Motor neuron (in vitro differentiated cells): ENCODE measurements around the gene SLC48A1. TPM values are rescaled to one million over a fixed set of nuclear protein-coding genes. Genes with fewer than 3 reads are reported as not detected.
A peak's percentile ranks its signal among the peaks of the same experiment; 100 is the strongest.

Source experiments
- ATAC-seq, 8 experiments: fragments of 200-7000 bp; cut with Tn5 transposase; replicated peaks in 6 of 8; 2 replicates each; pipeline ENCODE4 v1.8.0; 2021; ENCODE audit warnings: mild to moderate bottlenecking in 8 of 8, moderate library complexity in 8 of 8
- H3K27ac ChIP-seq, 2 donors: fragments of 250-450 bp; sonication (Bioruptor Pico); 2 replicates each; pipeline ENCODE4 v1.9.0; 2021; ENCODE audit warnings: antibody characterized with exemption in 2 of 2, mild to moderate bottlenecking in 2 of 2, moderate library complexity in 1 of 2
- H3K4me1 ChIP-seq, 2 donors: fragments of 250-450 bp; sonication (Bioruptor Pico); replicated peaks in 1 of 2; 2 replicates each; pipeline ENCODE4 v1.6.1; 2021; ENCODE audit warnings: antibody characterized with exemption in 2 of 2, mild to moderate bottlenecking in 2 of 2, moderate library complexity in 1 of 2
- H3K4me3 ChIP-seq, 5 donors: fragments of 250-450 bp; sonication (Bioruptor Pico); 2 replicates each; pipeline ENCODE4 v1.9.0; 2021; ENCODE audit warnings: antibody characterized with exemption in 5 of 5, mild to moderate bottlenecking in 5 of 5, moderate library complexity in 4 of 5
- WGBS, 10 experiments: fragments of 450-650 bp; shearing (Covaris generic); methylation state at CpG; one replicate each; pipeline ENCODE4 v1.0.0; 2022; 5-methylcytosine and 5-hydroxymethylcytosine counted together
- in situ Hi-C, 9 experiments: fragments of 400-800 bp; cut with MboI; loops; one replicate each; pipeline ENCODE4 v1.15.0; 2021; ENCODE audit warnings: low sequenced_read_pairs in 9 of 9, low pct_unique_long_range_greater_than_20kb in 2 of 9; ENCODE audit not compliant: unreplicated experiment in 9 of 9
- total RNA-seq, 8 experiments: library from RNA; unstranded; fragments of 300-600 nt; gene quantifications; 2 replicates each; pipeline versions ENCODE4 v1.2.3 to v1.2.4, GENCODE V29; 2022

Gene SLC48A1
- total RNA-seq, 8 experiments from 2014 or later: 6.9 to 25.0 (median 10.6) TPM

DNA sequence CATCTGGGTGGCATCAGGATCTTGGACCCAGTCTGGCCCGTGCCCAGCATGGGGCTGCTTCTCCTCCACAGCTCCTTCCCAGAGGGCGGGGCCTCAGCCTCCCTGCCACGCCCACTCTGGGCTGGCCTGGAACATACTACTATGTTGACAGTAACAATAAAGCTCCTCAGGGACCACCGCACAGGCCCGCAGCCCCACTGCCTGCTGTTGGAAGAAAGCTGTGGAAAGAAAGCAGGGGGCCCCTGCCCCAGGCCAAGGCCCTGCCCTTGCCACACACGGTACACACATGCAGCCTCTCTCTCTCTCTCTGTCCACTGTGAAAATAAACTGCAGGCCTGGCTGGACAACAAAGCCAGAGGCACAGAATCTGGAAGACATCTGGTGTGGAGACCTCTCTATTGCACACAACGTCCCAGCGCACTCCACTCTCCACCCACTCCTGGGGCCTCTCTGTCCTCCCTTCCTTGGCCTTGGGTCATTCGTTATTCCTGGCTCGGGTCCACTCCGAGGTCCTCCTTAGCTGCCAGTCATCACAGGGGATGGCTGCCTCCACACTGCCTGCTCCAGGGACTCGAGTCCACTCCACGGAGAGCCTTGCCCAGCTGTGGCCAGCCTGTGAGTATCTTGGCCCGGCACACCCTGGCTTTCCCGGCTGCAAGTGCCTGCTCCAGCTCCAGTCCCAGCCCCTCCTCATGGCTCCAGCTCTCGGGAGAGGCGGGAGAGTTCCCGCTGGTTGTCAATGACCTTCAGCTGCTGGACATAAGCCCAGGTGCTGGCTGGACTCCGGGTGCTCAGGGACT is 36.0 kb upstream of the SLC48A1 start:
- Histone ChIP-seq H3K4me1 (peaks cover 30 to 46% of the 10 kb centered on the region in 2 donors), H3K27ac (peak overlapping the region; percentile 11 to 13), H3K4me3 (no peak overlapping the region)
- WGBS, 10 experiments: 0 to 82% (median 55%) methylated on average over 1 to 8 of the region's 19 CpGs; no CpG with 5 or more reads in 2 of the 10 experiments
- ATAC-seq: peak; percentile 39 to 84 (median 63)
- in situ Hi-C loops: loop anchor here in 1 of 9 experiments (25.0 kb wide), 1 partner anchor 250 kb away; no protein-coding TSS in a partner anchor

DNA sequence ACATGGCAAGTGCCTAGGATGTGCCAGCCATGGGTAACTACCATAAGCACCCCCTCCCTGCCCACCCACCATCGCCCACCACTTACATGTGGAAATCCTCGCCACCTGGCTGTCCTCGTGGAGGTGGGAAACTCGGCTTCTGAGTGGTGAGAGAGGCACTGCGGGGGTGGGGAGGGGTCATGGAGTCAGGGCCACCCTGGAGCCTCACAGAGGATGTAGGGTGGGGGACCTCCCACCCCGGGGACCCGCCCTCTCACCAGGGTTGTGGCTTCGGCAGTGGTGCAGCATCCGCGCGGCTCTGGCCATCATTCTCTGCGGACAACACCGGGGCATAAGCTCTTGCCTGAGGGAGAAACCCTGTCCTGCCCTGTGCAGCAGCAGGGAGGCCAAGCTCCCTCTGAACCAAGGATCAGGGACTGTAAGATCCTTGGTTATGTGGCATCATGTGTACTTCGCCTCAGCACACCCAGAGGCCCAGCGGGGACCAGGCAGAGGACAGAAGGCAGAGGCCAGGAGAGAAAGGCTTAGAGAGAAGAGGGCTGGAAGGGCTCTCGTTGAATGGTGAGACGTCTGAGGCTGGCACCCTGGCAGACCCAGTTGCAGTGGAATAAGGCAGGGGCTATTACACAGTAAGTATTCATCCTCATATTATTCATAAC is 35.0 kb upstream of the SLC48A1 start:
- Histone ChIP-seq H3K4me1 (peaks cover 30 to 46% of the 10 kb centered on the region in 2 donors), H3K27ac (peak overlapping the region in 1 of 2 donors; percentile 13), H3K4me3 (no peak overlapping the region)
- ATAC-seq: no peak
- no CpG with 5 or more reads among the region's 17 CpGs for WGBS, 10 experiments
- in situ Hi-C loops: loop anchor here in 1 of 9 experiments (25.0 kb wide), 1 partner anchor 249 kb away; no protein-coding TSS in a partner anchor

DNA sequence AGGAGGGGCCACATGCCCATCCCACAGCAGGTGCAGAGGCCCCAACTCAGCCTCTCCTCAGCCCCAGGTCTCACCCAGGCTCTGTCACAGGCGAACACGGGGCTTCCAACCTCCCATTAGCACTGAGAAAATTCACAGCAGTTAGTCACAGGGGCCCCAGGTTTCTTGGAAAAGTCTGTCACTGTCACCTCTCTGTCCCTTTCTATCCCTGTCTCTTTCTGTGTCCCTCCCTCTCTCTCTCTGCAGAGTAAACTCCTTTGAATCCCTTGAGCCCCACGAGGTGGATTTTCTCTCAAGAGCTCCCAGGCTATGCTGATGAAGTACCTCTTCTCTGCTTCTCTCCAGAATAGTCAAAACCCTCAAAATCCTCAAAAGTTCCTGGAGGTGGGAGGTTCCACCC is 33.7 kb upstream of the SLC48A1 start:
- Histone ChIP-seq H3K4me1 (peaks cover 30 to 46% of the 10 kb centered on the region in 2 donors), H3K27ac (no peak overlapping the region), H3K4me3 (no peak overlapping the region)
- in situ Hi-C loops: loop anchor here in 1 of 9 experiments (25.0 kb wide), 1 partner anchor 248 kb away; no protein-coding TSS in a partner anchor
- no peak for ATAC-seq
- 20 to 83% (median 63%) methylated on average over 1 to 3 of the region's 3 CpGs; no CpG with 5 or more reads in 4 of the 10 experiments for WGBS, 10 experiments

DNA sequence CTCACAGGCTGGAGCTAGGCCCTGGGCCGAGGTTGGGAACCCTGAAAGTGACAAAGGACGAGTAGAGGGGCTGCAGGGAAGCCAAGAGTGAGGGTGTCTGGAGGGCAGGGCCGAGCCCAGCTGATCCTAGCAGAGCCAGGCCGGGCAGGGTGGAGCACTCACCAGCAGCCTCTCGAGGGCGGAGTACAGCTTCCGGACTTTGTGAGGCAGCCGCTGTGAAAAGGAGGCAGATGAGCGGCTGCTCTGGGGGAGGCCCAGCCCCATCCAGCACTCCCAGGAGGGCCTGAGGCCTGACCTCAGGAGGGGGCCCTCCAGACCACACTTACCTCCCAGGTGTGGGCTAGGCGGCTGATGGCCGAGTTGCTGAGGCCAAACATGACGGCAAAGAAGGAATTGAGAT is 33.1 kb upstream of the SLC48A1 start:
- Histone ChIP-seq H3K27ac (no peak overlapping the region), H3K4me1 (peaks cover 23 to 39% of the 10 kb centered on the region in 2 donors), H3K4me3 (no peak overlapping the region)
- 10 to 90% (median 52%) methylated on average over 1 to 7 of the region's 12 CpGs; no CpG with 5 or more reads in 5 of the 10 experiments for WGBS, 10 experiments
- ATAC-seq: peak in 3 of 8 experiments; percentile 10 to 25 (median 14)
- in situ Hi-C loops: loop anchor here in 1 of 9 experiments (25.0 kb wide), 1 partner anchor 247 kb away; no protein-coding TSS in a partner anchor

DNA sequence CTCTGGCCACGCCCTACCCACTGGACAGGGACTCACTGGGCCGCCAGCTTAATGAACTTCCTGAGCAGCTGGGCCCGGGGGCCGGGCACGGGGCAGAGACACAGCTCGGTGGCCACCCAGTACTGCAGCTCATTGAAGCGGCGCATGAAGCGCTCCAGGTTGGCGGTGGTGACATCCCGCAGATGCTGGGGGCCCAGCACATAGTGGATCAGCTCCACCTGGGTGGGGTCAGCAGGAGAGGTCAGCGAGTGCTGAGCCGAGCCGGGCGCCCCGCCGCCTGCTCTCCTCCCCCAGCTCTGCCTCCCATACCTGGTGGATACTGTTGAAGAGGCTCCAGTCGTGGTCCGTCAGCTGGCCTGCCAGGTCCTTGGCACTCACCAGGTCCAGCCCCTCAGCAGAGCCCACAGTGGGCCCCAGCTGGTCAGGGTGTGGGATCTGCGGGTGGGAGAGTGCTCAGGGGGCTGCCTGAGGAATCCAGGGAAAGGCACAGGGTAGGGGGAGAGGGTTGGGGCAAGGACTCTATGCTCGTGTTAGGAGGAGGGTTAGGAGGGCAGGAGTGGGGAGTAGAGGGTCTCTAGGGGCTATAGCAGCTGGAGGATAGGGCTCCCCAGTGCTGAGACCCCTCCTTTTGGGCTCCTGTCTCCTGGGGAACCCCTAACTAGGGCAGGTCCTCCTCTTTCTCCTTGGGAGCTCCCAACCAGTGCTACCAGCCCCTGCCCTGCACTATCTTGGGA is 32.3 kb upstream of the SLC48A1 start:
- no peak overlapping the region for H3K4me3 ChIP-seq
- ATAC-seq: peak in 3 of 8 experiments; percentile 0 to 2 (median 1)
- in situ Hi-C loops: loop anchor here in 1 of 9 experiments (25.0 kb wide), 1 partner anchor 247 kb away; no protein-coding TSS in a partner anchor
- H3K4me1 ChIP-seq: peaks cover 16 to 31% of the 10 kb centered on the region in 2 donors
- WGBS, 10 experiments: 60 to 80% methylated on average over 1 to 2 of the region's 21 CpGs; no CpG with 5 or more reads in 8 of the 10 experiments
- H3K27ac ChIP-seq: peak overlapping the region in 1 of 2 donors; percentile 28

DNA sequence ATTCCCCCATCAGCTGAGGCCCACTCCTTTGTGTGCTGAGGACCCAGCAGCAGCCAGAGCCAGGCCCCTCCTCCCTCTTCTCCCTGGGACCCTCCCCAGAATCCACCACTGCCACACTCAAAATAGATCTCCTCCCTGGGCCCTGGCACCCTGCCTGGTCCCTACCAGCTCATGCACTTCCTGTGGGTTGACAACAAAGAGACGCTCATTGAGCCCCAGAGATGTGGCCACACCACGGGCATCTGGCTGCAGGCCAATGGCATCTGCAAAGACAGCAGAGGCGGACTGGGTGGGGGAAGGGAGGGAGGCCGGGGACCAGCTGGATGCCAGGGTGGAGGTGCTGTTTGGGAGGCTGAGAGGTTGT is 31.7 kb upstream of the SLC48A1 start:
- Histone ChIP-seq H3K4me3 (no peak overlapping the region), H3K27ac (peak overlapping the region in 1 of 2 donors; percentile 28), H3K4me1 (peaks cover 16 to 27% of the 10 kb centered on the region in 2 donors)
- in situ Hi-C loops: loop anchor here in 1 of 9 experiments (25.0 kb wide), 1 partner anchor 246 kb away; no protein-coding TSS in a partner anchor
- peak in 5 of 8 experiments; percentile 31 to 81 (median 66) for ATAC-seq
- 50% methylated on average over 1 of the region's 4 CpGs; no CpG with 5 or more reads in 9 of the 10 experiments for WGBS, 10 experiments

DNA sequence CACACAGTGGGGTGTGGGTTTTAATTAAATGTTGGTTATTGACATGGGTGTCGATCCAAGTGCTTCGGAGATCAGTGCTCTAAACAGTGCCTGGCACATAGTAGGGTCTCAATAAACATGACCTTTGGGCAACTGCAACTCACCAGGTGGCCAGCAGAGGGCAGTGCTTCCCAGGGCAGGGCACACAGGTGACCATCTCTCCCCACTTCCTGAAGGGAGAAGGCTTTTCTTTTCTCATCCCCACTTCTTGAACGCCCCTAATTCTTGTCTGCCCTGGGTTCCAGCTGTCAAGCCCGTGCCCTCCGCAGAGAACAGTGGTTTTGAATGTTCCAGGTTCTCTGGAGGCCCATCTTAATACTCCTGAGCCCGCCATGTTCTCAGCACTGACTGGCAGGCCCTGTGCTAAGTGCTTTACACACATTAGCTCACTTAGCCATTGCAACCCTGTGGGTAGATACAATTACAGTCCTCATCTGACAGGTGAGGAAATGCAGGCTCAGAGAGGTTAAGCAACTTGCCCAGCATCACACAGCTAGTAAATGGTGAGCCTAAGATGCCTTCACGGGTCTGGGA is 30.7 kb upstream of the SLC48A1 start:
- in situ Hi-C loops: loop anchor here in 1 of 9 experiments (25.0 kb wide), 1 partner anchor 245 kb away; no protein-coding TSS in a partner anchor
- ATAC-seq: peak in 1 of 8 experiments; percentile 21
- no peak overlapping the region for H3K4me3 ChIP-seq
- 0 to 96% (median 68%) methylated on average over 1 to 5 of the region's 7 CpGs; no CpG with 5 or more reads in 2 of the 10 experiments for WGBS, 10 experiments
- H3K4me1 ChIP-seq: peaks cover 7 to 17% of the 10 kb centered on the region in 2 donors
- no peak overlapping the region for H3K27ac ChIP-seq

DNA sequence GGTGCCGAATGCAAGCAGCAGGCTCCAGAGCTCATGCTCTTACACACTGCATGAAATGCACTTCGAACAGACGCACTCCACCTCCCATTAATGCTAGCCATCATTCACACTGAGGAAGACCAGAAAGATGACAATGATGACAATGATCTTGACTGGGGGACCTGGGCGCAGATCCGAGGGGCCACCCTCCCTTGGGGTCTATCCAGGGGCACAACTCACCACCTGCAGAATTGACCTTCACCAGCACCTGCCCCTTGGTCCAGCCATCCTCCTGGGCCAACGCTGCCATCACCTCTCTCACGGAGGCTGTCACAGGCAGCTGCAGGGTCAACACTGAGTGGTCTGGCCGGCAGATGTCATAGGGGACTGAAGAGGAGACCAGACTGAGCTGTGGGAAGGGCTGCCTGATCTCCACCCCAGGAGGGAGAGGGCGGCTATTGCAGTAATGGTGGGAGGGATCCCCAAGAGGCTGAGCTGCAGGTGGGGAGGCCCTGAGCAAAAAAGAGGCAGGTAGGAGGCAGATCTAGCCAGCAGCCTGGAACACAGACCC is 29.7 kb upstream of the SLC48A1 start:
- H3K27ac ChIP-seq: no peak overlapping the region
- ATAC-seq: no peak
- H3K4me1 ChIP-seq: peaks cover 4 to 13% of the 10 kb centered on the region in 2 donors
- in situ Hi-C loops: loop anchor here in 1 of 9 experiments (25.0 kb wide), 1 partner anchor 244 kb away; no protein-coding TSS in a partner anchor
- no peak overlapping the region for H3K4me3 ChIP-seq
- WGBS, 10 experiments: 58 to 100% (median 87%) methylated on average over 2 to 6 of the region's 9 CpGs; no CpG with 5 or more reads in 5 of the 10 experiments

DNA sequence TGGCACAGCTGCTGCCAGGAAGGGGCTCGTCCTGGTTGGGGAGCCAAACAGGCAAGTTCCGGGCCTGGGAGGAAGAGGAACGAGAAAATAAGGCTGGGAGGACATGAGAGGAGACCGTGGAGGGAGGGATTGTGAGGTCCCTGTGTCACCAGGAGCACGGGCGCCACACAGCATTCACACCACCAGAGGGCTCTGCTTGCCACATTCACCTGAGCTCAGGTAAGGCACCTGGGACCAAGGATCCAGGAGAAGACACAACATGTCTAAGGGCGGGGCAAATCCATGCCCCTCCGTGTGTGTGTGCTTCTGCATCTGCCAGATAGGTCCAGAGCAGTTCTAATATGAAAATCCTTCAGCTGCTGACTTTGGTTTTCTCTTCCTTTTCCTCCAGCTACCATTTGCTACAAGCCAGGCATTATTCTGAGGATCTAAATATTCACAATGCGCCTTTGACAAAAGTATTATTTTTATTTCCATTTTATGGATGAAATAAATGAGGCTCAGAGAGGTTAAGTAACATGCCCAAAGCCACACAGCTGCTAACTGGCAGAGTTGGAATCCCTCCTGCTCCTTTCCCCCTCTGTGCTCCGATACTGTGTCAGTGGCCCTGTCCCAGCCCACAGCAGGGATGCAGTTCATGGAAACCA is 28.9 kb upstream of the SLC48A1 start:
- ATAC-seq: no peak
- no peak overlapping the region for H3K4me3 ChIP-seq
- no peak overlapping the region for H3K27ac ChIP-seq
- peaks cover 4 to 13% of the 10 kb centered on the region in 2 donors for H3K4me1 ChIP-seq
- 36 to 60% (median 51%) methylated on average over 1 to 8 of the region's 10 CpGs; no CpG with 5 or more reads in 4 of the 10 experiments for WGBS, 10 experiments
- in situ Hi-C loops: loop anchor here in 1 of 9 experiments (25.0 kb wide), 1 partner anchor 243 kb away; no protein-coding TSS in a partner anchor

DNA sequence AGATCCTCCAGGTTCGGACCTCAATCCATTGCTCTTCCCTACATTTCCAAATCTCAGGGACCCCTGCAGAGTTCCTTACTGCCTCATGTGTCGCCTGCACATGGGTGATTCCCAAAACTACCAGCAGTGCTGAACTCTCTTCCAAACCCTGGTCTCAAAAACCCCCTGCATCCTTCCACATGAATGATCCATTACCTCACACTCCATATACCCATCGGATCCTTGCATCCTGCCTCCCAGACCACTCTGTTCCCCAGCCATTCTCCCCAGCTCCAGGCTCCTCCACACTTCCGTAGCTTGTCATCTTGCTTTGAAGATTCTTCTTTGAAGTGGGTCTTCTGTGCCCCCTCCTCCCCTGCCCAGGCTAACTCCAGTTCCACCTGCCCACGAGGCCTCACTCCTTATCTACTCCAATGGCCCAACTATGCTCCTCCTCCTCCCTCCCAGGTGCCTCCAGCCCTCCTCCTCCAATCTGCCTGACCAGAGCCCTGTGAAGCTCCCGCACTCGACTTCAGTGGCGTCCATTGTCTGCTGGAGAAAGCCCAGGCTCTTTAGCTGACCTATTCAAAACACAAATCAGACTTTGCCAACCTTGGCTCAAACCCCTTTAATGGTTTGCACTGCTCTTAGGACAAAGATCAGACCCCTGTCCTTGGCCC is 28.1 kb upstream of the SLC48A1 start:
- Histone ChIP-seq H3K4me1 (peaks cover 4 to 13% of the 10 kb centered on the region in 2 donors), H3K27ac (no peak overlapping the region), H3K4me3 (no peak overlapping the region)
- 33 to 100% (median 73%) methylated on average over 1 to 5 of the region's 8 CpGs; no CpG with 5 or more reads in 2 of the 10 experiments for WGBS, 10 experiments
- in situ Hi-C loops: loop anchor here in 1 of 9 experiments (25.0 kb wide), 1 partner anchor 242 kb away; no protein-coding TSS in a partner anchor
- no peak for ATAC-seq
